HG03066 (cell line): Measurements from ENCODE around the gene DOCK8.

Source experiments
- ATAC-seq: cut with Tn5 transposase; IDR thresholded peaks from one replicate; pipeline ENCODE4 v1.9.1; 2021; ENCODE audit warnings: low read depth; ENCODE audit not compliant: unreplicated experiment

The DOCK8 gene

DNA sequence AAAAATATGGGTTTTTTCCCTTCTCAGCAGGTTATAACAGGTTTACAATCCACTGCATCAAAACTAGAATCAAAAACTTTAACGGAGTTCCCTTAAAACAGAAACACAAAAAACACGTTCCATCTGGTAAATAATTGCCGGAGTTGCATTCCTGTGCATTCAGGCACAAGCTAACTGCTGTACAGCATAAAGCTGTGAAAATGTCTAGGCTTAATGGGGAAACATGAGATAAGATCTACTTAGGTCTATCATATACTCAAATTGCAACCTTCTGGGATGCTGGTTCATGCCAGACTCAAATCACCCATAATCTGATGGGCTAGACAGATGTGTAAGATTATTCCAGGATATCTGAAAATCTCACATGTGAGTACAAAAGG lies 265.3 kb downstream of the DOCK8 start:
- no peak for ATAC-seq

DNA sequence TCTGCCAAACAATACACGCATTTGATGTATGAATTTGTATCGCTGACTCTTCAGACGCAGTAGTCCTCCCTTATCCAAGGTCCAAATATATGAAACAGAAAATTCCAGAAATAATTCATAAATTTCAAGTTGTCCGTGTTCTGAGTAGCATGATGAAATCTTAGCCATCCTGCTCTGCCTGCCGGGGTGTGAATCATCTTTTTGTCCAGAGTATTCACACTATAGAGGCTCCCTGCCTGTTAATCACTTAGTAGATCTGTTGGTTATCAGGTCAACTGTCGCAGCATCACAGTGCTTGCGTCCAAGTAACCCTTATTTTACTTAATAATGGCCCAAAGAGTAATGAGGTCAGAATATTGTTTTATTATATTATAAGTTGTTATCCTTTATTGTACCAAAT lies 268.1 kb downstream of the DOCK8 start:
- no peak for ATAC-seq

DNA sequence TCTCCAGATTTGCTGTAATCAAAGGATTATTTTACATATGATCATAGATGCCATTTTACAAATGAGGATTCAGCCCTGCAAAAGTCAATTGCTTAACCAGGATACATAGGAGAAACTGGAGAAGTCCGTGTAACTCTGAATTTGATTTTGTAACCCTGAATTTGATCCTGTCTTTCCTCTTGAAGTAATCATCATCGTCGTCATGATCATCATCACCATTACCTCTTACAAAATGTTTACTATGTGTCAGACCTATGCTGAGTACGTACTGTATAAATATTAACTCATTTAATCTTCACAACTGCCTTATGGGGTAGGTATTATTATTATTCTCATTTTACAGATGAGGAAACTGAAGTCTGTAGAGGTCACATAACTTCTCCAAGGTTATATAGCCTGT lies 271.5 kb downstream of the DOCK8 start:
- ATAC-seq: no peak

DNA sequence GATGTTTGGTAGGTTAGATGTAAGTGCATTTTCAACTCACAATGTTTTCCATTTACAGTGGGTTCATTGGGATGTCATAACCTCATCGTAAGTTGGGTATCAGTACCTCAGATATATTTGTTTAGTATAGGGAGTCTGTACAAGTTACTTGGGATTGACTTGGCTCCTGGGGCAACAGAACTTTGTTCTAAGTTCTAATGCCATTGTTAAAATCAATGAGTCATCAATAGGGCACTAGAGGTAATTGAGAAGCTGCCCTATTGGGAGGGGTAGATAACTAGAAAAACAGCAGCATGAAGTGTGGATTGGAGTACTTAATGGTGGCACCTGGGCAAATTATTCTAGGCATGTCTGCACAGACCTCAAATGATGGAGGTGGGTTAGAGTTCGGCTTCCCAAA lies 272.8 kb downstream of the DOCK8 start:
- ATAC-seq: no peak

DNA sequence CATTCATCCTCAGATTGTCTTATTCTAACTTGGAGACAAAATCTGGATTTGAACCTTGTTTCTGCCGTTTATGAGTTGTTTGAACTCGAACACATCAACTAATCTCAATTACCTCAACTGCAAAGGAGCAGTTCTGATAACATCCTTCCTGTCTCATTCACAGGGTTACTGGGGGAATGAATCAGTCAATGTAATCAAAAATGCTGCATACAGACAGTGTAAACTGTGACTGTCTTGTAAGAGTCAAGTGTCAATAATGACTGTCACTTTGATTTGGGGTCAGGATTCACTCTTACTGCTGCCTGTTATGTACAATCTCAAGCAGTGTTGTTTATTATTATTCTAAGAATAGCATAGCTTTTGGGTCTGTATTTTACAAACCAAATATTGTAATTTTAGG lies 273.8 kb downstream of the DOCK8 start:
- no peak for ATAC-seq

DNA sequence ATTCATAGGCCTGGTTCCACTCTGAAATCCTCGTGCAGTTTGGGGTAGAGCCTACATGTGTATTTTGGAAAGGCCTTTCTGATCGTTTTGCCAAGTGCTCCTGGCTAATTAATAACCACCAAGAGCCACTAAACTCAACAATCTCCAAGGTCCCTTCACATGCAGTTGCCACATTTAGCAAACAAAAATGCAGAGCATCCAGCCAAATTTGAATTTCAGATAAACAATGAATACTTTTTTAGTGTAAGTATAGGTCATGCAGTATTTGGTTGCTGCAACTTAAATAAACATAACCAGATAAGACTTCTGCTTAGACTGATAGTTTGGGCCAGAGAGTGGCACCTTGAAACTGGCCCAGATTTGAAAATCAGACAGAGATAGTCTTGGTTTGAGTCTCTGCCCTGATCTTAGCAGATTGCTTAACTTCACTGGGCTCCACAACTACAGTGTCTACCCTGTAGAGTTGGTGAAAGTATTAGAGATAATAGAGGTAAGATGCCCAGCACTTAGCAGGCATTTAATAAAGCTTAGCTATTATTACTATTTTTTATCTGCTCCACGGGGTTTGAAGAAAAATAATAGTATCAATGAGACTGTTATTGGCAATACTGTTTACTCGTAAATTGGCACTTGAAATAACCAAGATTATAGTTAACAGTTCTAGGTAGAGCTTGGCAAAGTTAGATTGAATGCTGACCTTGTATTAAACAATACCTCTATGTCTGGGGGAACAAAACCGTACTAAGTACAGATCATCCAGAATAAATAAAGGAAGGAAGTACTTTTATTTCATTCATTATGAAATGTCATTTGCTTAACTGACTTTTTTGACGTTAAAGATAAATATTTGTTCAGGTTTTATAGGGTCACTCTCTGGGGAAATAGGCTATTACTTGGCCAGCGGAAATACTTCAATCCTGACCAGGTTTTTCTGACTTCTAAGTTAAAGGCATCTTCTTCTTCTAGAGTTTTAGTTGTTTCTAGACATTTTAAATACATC lies 274.8 kb downstream of the DOCK8 start:
- ATAC-seq: no peak

DNA sequence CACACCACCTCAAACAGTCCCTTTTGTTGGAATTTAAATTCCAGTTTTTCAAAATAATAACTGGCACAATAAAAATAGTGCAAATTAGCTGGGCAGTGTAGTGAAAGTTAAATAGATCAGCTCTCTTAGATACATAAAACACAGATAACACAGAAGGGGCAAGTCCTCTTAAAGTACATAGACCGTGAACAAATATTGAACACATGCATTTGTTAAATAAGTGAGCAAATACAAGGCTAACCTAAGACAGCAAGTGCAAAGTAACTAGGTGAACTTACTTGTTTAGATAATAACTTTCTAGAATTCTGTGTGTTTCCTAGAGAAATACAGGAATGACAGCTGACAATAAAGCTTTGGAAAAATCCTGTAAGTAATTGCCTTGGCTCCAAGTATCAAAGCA lies 280.1 kb downstream of the DOCK8 start:
- ATAC-seq: no peak

DNA sequence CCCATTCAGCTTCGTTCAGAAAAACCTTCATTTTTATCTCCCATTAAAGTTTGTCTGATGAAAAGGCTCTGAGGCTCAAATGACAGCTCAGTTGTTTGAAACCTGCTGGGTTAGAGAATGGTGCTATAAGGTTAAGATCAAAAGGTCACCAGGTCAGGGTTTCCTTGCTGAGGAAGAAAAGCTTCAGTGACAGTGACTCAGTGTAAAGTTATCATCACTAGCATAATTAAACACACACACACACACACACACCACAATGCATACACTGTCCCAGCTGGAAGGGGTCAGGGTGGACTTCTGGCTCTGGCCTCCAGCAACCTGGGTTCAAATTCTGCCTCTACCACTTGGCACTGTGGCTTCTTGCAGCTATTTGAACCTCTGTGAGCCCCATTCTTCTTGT lies 281.1 kb downstream of the DOCK8 start:
- no peak for ATAC-seq

DNA sequence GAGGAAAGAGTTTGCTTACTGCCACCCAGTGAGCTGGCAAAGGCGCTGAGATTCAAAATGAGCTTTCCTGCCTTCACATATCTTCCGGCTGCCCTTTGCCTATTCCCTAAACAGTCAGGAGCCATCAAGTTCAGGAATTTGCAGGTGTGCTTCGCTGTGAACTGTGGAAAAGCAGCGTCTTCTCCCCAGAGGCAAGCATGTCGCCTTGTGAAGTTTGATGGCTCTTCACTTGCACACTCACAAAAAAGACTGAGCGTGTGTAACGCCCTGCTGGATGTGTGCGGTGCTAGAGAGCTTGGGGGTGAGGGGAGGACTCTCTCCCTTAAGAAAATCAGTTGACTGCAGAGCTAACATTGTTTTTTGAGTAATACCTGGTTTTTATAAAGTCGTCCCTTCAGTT lies 288.7 kb downstream of the DOCK8 start:
- no peak for ATAC-seq

DNA sequence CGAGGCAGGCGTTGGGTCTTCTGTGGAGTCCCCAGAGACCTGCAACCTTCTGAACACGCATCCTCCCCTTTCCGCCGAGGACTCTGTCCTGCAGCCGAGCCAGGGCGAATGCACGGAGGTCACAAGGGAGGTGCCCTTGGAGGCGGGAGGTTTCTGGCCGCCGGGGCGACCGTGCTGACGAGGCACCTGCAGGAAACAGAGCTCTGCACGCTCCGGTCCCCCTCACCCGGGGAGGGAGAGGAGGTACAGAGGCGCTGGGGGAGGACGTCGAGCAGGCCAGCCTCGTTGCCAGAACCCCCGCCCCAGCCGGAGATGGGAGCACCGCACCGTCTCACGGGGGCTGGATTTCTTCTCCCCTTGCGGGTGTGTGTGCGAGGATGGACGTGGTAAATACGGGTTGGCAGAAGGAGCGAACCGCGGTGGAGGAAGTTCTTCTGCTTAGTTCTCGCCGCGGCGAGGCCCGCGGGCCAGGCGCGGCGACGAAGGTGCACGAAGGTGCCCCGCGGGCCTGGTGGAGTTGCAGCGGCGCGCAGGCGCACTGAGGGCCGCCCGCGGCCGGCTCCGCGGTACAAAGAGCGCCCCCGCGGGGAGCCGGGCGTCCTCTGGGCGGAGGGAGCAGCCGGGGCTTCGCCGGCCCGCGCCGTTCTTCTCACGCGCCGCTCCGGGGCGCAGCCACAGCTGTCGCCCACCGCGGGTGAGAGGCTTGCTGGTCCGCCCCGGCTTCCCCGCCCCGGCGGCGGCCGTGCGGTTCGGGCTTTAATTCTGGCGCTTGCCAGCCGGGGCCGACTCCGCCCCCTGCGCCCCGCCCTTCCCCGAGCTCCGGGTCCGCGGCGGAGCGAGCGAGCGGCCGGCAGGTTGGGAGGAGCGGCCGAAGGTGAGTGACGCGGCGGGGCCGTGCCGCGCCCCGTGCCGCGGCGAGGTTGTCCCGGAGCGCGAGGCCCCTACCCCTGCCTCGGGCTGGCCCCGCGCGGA lies 289.5 kb downstream of the DOCK8 start, which contains the start of gene KANK1:
Gene KANK1 (plus strand): TSS at position 815 of the 972 bp plus-strand sequence.
- ATAC-seq: peak; percentile 81

DNA sequence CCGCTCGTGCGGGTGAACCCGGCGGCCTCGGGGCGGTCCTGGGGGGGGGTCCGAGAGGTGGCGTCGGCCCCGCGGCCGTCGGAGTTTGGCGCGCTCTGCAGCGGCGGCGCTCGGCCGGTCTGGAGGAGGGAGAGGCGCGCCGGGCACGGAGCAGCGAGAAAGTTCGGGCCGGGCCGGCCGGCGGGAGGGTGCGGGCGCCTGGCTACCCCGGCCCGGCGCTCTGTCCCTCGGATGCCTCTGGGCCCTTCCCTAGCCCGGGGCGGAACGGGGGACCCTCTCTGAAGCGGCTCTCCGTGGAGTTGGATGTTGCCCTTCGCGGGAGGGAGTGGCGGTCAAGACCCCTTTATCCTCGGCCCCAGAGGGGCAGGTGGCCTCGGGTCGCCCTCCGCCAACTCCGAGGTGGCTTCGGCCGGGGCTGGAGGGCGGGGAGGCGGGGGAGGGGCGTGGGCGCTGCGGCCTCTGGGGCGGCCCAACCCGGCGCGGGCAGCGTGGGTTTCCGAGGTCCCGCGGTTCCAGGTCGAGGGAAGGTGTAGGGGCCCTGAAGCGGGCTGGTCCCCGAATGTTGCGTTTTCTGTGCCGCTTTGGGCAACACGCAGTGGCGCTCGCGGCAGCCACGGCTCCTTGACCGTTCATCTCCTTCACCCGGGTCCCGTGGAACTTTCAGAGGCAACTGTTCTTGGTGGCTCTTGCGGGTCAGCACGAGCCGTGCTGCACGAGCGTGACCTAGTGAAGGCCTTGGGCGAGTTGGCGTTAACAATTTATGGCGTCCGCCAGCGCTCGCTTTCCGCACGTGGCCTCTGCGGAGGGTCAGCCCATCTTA lies 290.5 kb downstream of the DOCK8 start:
- peak; percentile 22 for ATAC-seq

DNA sequence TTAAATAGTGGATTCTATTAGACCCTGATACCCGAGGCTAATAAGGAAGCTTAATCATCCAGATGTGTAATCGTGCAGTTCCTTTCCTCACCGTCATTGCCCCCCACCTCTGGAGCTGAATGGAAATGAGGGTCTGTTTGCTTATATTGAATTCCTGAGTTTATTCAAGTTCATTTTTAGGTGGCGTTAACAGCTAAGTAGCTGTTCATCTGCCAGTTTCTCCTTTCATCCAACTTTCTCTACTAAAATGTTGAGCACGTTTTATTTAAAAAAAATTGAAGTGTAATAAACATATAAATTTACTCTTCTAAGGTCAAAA lies 291.0 kb downstream of the DOCK8 start:
- ATAC-seq: no peak

DNA sequence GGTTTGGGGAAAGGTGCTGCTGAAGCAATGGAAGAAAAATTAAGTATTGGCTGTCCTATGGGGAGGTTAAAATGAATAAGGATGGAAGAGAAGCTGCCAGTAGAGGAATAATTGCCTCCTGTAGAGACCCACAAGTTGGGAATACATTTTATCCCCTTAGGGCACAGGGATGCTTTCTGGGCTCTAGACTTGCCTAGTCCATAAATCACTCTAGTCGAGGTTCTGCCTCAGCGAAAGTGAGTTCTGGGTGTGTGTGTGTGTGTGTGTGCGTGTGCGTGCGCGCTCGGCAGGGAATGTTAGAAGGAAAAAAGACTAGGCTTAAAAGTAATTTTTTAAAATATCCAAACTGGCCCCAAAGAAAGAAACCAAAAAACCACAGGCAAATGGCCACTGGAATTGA lies 291.6 kb downstream of the DOCK8 start:
- ATAC-seq: no peak

DNA sequence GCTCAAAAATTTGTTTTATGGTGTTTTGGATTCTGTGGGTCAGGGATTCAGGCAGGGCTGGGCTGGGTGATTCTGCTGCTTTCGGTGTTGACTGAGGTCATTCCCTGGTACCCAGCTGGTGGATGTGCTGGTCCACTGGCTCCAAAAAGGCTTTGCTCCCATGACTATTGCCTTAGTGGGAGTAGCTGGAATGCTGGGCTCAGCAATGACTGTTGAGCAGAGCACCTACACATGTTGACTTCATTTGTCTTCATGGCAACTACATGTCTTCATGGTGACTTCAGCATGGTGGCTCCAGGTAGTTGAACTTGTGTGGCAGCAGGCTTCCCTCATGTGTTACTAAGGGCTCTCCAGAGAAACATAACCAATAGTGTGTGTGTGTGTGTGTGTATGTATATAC lies 297.2 kb downstream of the DOCK8 start:
- no peak for ATAC-seq

DNA sequence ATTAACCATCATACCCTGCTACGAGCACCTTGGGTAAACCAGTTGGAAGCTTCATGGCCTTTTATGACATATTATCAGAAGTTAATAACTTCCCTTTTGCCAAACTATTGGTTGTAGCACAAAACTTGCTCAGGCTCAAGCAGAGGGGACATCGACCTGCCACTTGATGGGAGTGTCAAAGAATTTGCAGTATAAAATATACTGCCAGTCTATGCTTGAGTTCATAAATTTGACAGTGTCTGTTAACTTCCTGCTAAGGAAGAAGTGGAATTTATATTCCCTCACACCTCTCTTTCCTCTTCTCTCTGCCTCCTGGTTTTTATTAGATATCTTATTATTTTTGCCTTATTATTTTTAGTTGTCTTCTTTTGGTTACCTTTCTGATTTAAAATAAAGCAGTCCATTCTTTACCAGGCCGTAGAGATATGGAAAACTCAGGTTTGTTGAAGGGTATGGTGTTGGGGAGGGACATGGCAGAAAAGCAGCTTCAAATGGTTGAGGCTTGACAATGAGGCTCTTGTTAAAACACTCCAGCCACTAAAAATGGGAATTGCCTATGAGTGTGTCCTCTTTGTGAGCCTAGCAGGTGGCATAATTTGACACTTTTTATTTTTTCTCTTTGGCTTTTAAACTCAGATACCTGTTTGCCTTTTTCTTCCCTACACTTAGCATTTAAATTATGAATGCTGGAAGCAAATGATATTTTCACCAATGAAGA lies 298.0 kb downstream of the DOCK8 start:
- no peak for ATAC-seq
